ENCODE data around the gene SKP1.

The SKP1 gene

GRCh38 chr5:134118212-134118835 is 58.4 kb downstream of the SKP1 start:
- no peak for DNase-seq
- in situ Hi-C loops (cut with MboI; ENCODE audit: low pct_unique_long_range_greater_than_20kb, low sequenced_read_pairs), result no loop called here

- in situ Hi-C loops (cut with MboI; ENCODE audit: low pct_unique_long_range_greater_than_20kb, low sequenced_read_pairs), result no loop called here
Measured at GRCh38 chr5:134116789-134117761, 59.7 kb downstream of the SKP1 start.

DNA sequence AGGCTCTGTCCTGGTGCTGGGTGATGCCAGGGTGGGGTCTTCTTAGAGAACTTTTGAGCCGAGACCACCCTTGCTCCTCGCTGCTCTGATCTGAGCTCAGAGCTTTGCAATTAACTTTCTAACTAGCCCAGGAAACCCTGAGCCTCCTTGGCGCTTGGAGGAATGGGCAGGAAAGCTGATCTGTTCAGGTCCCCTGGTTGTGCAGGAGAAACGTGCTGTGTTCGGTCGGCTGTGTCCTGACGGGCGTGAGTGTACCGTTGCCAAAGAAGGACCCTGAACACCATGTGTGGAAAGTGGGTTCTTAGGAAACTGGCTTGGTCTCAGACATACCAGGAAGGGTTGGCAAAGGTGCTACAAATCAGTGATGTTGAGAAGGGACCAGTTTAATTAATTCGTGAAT is 60.5 kb downstream of the SKP1 start:
- DNase-seq, result no peak
- in situ Hi-C loops (cut with MboI; ENCODE audit: low pct_unique_long_range_greater_than_20kb, low sequenced_read_pairs), result no loop called here

More at GRCh38 chr5:134116789-134117761, 59.7 kb downstream of the SKP1 start:
- no peak for DNase-seq

GRCh38 chr5:134115806-134116175 is 61.0 kb downstream of the SKP1 start:
- in situ Hi-C loops (cut with MboI; ENCODE audit: low pct_unique_long_range_greater_than_20kb, low sequenced_read_pairs), result no loop called here
- DNase-seq, result no peak

GRCh38 chr5:134114886-134115805 is 61.6 kb downstream of the SKP1 start:
- DNase-seq, result peak; percentile 20
- in situ Hi-C loops (cut with MboI; ENCODE audit: low pct_unique_long_range_greater_than_20kb, low sequenced_read_pairs), result no loop called here

- in situ Hi-C loops (cut with MboI; ENCODE audit: low pct_unique_long_range_greater_than_20kb, low sequenced_read_pairs), result no loop called here
- DNase-seq, result peak; percentile 71
Measured at GRCh38 chr5:134113902-134114875, 62.6 kb downstream of the SKP1 start, which contains the start of gene TCF7. Gene TCF7, plus strand, starts transcription at chr5:134114681. Its CDS starts 226 bp downstream, at chr5:134114907.

DNA sequence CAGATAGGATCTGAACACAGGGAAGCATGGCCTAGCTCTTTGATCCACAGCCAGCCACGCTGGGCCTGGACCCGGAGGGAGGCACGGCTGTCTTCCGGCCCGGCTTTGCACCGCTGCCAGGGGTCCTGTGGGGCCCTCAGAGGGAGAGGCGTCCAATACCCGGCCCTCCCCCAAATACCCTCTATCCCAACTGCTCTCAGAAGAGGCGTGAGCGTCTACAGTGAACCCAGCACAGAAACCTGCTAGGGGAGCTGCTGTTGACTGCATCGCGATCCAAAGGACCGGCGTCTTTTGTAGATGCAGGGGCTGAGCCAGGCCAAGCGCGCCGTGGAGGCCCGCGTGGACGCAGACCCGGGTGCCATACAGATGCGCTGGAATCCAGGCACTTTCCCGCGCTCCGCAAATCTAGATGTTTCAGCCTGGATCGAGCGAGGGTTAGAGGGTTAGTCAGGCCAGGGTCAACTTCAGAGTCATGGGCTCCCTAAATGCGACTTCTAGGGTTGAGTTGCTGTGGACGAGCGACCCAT is 63.3 kb downstream of the SKP1 start:
- in situ Hi-C loops (cut with MboI; ENCODE audit: low pct_unique_long_range_greater_than_20kb, low sequenced_read_pairs), result no loop called here
- no peak for DNase-seq

- no peak for DNase-seq
- in situ Hi-C loops (cut with MboI; ENCODE audit: low pct_unique_long_range_greater_than_20kb, low sequenced_read_pairs), result no loop called here
Measured at GRCh38 chr5:134112726-134113362, 63.9 kb downstream of the SKP1 start.

DNA sequence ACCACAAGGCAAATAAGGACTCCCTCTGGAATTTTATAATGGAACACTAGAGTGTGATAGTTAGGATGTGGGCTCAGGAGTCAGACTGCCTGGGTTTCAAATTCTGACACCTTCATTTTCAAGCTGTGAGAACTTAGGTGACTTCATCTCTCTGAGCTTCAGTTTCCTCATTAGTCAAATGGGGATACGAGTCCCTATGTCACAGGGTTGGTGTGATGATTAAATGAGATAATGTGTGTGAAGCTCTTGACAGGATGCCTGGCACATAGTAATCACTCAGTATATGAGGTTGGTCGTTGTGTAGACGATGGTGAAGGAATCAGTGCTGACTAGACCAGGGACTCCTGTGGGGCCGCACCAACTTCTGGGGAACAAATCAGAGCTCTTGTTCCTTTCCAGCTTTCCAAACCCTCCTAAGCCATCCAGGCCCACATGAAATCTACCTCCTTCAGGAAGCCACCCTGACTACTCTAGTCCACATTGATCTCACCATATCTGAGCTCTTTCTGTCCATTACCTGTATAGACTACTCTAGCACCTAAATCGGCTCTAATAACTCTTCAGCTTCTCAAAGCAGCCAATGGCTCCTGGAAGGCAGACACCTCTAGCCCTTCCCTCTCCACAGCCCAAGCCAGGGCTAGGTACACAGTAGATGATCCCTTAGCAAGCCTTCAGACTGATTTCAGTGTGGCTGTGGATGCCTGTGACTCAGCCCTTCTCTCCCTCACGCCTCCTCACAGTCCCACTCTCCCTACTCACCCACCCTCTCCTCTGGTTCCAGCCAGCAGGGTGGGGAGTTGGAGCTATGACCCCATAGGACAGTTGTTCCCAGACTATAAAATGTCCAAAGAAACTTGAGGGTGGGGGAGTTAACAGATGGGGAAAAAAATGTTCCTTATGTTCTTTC is 64.8 kb downstream of the SKP1 start:
- in situ Hi-C loops (cut with MboI; ENCODE audit: low pct_unique_long_range_greater_than_20kb, low sequenced_read_pairs), result no loop called here

GRCh38 chr5:134110382-134110781 is 66.4 kb downstream of the SKP1 start:
- DNase-seq, result no peak
- in situ Hi-C loops (cut with MboI; ENCODE audit: low pct_unique_long_range_greater_than_20kb, low sequenced_read_pairs), result no loop called here

More for the DNA sequence above, 64.8 kb downstream of the SKP1 start:
- no peak for DNase-seq

GRCh38 chr5:134107779-134108178 is 69.0 kb downstream of the SKP1 start:
- in situ Hi-C loops (cut with MboI; ENCODE audit: low pct_unique_long_range_greater_than_20kb, low sequenced_read_pairs), result no loop called here
- no peak for DNase-seq

- DNase-seq, result no peak
- in situ Hi-C loops (cut with MboI; ENCODE audit: low pct_unique_long_range_greater_than_20kb, low sequenced_read_pairs), result no loop called here
Measured at GRCh38 chr5:134106991-134107701, 69.6 kb downstream of the SKP1 start.

DNA sequence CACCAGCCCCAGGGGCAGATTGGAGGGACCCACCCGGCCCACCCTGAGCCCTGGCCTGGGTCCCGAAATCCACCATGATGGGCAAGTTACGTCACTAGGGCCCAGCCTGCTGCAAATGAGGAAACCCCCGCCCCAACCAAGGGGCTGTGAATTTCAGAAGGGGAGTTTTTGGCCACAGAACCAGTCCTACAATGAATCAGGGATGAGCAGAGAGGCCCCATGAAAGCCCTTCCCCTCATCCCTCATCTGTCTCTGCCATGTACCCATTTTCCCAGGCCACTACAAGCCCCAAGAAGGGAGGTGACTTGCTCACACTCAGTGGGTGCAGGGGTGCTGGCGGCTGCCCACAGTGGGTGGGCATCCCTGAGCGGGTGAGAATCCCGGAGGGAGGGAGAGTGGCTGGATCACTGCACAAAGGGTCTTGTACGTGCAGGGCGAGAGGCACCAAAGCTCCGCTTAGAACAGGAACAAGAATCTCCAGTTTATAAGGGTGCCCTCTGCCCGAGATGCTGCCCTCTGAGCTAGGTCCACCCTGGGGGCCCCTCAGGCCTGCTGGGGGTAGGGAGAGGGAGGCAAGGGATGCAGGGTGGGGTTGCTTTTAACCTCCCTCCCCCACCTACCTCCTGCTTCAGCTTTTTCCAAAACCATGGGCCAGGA is 72.6 kb downstream of the SKP1 start:
- DNase-seq, result no peak
- in situ Hi-C loops (cut with MboI; ENCODE audit: low pct_unique_long_range_greater_than_20kb, low sequenced_read_pairs), result no loop called here

- in situ Hi-C loops (cut with MboI; ENCODE audit: low pct_unique_long_range_greater_than_20kb, low sequenced_read_pairs), result no loop called here
- DNase-seq, result no peak
Measured at GRCh38 chr5:134103397-134103796, 73.4 kb downstream of the SKP1 start.

- in situ Hi-C loops (cut with MboI; ENCODE audit: low pct_unique_long_range_greater_than_20kb, low sequenced_read_pairs), result no loop called here
- peak; percentile 81 for DNase-seq
Measured at GRCh38 chr5:134101686-134102439, 74.9 kb downstream of the SKP1 start.
